Measurements from ENCODE around the gene UNC5C.

UNC5C gene

DNA sequence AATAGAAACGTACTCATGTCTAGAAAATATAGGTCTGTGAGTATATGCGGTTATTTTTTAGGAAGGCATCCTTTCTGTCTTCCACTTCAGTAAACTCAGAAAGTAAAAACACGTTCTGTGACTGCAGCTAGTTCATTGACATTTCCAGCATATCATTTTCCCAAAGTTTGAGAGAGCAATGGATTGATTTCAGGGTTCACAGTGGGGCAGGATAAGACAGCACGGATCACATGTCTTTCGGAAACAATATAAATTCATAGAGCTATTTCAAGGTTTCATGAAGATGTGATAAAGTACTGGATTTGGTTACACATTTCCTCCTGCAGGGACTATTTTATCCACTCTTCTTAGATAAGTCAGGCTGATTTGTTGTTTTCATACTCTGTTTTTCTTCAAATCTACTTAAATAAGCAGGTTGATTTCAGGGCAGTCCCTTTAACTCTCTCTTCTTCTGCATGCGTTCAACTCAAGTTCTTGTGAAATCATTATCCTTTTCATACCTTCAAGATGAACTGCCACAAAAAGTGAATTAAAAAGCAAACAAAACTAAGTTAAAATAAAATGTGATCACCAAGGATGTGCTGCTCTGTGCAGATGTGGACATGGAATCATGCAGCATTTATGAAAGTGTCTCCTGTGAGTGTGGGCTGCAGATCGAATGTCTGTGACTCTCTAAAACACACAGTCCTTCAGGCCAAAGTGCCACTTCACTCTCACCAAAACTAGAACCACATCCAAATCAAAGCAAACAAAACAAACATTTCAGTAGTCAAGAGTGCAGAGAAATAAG is 187.7 kb downstream of the UNC5C start:
- H3K4me3 ChIP-seq (ENCODE audit: low read depth, low read length): no peak overlapping the region

DNA sequence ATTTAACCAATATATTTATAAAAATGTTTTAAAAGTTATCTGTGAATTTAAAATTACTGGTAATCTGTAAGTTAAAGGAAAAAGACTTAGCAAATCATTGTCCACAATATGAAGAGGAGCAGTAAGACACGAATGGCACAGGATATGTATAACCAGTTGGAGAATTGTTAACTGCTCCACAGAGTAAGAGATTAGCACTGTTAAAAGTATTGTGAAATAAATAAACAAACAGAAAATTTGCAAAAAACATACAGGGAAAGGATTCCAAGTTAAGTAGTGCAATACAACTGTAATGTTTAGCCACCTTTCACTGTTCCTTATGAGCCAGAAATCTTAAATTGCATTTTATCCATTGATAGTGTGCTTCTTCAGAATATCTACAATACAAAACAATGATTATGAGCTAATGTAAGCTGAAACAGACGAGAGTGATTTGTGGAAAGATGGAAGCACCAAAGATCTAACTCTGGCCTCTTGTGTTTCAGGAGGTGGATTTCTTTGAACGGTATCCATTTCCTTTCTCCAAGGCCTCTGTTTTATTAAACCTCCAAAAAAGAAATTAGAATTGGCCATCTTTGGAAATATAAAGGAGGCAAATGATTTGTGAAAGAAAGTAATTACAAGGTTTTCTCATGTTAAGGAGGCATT is 188.4 kb downstream of the UNC5C start:
- H3K4me3 ChIP-seq (ENCODE audit: low read depth, low read length): no peak overlapping the region

DNA sequence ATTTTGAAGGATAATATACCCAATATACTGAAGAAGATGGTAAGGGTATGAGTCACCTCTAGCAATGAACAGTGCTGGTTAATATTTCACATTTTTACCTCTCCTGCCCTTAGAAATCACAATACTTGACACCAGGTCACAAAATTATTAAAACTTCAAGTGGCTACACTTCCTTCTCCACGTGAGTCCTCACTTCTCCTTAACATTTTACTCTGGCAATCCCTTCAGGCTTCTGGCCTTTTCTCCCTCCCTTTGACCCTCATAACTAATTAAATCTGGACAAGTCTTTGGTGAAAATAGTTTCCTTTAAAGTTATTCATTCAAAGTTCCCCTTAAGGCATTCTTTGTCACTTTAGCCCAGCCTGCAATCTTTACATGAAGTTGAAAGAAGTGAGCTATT is 190.4 kb downstream of the UNC5C start:
- H3K4me3 ChIP-seq (ENCODE audit: low read depth, low read length): no peak overlapping the region

DNA sequence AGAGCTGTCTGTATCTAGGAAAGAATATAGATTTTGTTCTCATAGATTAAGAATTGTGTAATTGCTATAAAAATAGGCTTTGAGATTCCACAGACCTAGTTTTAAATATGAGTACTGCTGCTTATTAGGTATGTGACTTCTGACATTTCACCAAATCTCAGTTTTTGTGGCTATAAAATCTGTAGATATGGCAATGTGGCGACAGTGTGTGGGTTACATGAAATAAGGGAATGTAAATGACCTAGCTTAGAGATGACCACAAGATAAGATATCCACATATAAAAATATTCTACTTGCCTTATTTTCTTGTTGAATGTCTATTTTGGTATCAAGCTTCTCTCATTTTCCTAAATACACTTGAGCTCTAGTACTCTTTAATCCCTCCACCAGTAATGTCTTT is 193.8 kb downstream of the UNC5C start:
- H3K4me3 ChIP-seq (ENCODE audit: low read depth, low read length): no peak overlapping the region

DNA sequence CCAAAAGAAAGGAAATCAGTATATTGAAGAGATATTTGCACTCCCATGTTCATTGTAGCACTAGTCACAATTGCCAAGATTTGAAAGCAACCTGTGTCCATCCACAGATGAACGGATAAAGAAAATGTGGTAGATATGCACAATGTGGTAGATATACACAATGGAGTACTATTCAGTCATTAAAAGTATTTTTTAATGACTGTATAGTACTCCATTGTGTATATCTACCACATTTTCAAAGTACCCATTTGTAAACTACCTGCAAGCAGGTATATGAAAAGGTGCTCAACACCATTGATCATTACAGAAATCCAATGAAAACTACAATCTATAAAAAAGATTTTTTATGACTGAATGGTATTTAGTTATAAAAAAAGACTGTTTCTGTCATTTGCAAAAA is 200.4 kb downstream of the UNC5C start:
- H3K4me3 ChIP-seq (ENCODE audit: low read depth, low read length): no peak overlapping the region

DNA sequence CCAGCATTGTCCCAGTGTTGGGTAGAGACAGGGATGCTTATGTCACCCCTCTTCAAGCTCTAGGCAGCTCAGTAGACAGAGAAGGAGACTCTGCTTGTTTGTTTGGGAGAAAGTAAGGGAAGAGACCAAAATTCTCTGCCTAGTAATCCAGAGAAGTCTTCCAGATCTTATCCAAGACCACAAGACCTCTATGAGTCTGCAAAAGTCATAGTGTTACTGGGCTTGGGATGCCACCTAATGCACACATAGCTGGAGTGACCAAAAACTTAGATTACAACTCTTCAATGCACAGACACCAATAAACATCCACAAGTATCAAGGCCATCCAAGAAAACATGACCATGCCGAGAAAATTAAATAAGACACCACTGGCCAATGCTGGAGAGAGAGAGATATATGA is 205.5 kb downstream of the UNC5C start:
- H3K4me3 ChIP-seq (ENCODE audit: low read depth, low read length): no peak overlapping the region

DNA sequence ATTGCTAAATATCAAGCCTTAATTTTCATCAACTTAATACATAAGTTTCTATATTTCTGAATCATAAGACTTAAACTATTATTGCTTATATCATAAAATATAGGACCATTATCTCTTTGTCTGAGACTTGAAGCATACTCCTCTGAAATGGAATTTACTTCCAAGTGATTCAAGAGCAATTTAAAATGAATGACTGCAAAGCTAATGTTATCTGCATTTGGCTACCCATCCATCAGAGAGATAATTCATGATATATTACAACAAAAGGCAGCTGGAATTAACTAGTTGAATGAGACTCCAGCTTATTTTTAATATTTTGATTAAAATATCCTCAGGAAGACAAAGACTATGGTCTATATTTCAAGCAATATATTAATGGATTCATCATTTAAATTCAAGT is 208.6 kb downstream of the UNC5C start:
- no peak overlapping the region for H3K4me3 ChIP-seq (ENCODE audit: low read depth, low read length)

DNA sequence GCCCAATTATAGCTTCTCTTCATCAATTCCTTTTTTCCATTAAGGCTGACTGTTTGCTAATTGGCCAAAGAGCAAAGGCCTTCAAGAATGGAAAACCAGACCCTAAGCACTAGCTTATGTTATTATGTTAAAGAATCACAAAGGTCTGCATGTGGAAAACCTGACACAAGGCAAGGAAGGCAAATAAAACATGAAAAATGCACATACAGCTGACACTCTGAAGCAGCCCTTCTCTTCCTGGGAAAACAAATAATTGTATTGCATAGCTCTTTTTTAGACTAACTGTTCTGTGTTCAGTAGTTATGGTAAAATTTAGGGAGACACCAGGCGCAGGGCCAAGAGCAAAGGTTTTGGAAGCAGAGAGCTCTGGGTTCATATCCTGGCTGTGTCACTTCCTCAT is 223.1 kb downstream of the UNC5C start:
- H3K4me3 ChIP-seq (ENCODE audit: low read depth, low read length): no peak overlapping the region

DNA sequence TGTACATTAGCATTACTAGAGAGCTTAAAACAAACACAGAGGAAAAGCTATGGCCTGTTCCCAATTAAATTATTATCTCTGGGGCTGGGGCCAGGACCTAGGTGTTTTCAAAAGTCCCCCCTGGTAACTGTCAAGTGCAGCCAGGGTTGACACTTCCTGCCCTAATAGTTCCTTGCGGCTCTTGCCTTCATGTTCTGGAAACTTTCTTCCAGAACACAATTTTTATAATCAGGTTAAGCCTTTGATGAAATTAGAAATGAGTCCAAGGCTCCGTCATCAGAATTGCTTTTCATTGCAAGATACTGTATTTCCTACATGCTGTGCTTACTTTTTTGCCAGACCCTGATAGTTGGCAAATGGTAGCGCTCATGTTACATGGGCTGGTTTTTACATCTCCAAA is 229.6 kb downstream of the UNC5C start:
- H3K4me3 ChIP-seq (ENCODE audit: low read depth, low read length): no peak overlapping the region

DNA sequence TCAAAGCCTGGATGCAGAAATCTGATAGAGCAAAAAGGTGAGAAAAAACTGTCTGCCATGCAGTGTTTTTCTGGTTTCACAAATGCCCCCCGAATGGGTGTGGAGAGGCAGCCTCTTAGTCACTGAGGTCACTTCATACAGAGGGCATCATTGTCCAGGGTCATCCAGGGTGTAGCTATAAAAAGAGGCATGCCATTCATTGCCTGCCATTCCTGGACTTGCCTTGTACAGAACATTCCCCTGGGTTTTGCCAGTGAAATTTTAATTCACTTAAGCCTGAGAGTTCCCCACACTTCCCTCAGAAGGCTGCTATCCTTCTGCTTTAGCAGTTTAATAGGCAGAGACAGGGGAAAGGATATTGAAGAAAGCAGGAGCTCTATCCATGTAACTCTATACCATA is 230.3 kb downstream of the UNC5C start:
- H3K4me3 ChIP-seq (ENCODE audit: low read depth, low read length): no peak overlapping the region

DNA sequence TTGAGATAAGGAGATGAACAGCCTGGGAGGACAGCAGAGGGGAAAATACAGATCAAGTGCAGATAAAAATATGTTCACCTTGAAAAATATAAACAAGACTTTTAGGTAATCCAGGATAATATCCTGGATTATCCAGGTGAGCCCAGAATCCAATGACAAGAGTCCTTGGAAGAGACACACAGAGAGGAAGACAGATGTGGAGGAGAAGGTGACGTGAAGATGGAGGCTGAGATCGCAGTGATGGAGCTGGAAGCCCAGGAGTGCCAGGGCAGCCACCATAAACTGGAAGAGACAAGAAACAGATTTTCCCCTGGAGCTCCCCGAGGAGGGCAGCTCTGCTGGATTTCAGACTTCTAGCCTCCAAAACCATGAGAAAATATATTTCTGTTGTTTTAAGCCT is 230.7 kb downstream of the UNC5C start:
- H3K4me3 ChIP-seq (ENCODE audit: low read depth, low read length): no peak overlapping the region

DNA sequence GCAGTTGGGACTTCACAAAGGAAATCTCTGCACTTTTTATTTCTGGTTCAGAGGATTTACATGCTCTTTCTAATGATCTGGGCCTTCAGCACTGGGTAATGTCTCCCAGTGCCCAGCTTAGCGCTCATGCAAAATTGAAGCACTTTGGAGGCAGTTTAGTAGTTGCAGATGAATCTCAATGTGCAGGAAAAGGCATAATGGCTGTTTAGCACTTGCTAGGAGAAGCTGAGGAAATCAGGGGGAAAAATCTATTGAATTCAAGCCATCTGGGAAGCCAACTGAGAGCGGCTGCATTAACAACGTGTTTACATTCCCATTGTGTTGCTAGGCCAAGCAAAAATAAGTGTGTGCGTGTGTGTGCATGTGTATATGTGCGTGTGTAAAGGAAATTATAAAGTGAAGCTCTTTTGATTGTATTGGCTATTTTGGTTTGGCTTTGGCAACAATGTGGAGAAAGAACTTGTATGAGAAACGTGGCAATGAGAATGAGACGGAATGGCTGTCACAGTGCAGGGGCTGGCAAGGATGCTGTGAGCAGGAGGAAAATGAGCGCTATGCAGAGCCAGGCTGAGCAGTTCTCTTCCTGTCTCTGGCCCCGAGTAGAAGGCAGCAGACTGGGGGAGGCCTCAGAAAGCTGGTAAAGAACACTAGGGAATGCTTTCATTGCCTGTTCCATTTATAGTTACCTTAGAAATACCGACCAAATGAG is 231.5 kb downstream of the UNC5C start:
- H3K4me3 ChIP-seq (ENCODE audit: low read depth, low read length): no peak overlapping the region

DNA sequence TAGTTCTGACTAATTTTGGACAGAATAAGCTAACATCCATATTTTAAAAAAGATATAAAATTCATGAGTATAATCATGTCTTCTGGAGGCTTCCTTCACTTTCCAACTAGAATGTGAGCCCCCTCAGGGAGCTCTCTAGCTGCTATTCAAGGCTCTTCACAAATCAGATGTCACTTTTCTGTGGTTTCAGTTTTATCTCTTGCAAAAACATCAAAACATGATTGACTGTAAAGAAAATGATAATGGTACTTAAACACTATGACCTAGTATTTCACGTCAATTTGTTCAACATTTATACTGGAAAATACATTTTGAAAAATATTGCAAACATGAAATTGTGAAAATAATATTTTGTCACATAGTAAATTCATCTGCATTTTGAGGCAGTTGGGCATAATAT is 234.2 kb downstream of the UNC5C start:
- H3K4me3 ChIP-seq (ENCODE audit: low read depth, low read length): no peak overlapping the region

DNA sequence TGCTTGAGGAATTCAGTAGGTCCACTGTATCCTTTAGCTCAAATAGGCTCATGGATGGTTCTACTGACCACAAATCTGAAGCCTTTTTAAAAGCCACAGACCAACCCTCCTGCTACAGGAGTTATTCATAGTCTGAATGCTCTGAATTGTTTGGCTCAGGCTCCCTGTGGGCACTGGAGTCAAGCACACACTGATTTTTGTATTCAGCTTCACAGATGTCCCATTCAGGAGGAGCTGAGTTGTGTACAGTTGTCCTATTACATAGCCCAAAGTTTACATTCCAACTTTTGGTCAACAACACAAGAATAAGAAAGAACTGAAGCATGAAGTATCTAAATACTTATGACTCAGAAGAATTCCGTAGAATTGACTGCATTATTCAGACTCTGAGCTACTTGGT is 243.9 kb downstream of the UNC5C start:
- no peak overlapping the region for H3K4me3 ChIP-seq (ENCODE audit: low read depth, low read length)

DNA sequence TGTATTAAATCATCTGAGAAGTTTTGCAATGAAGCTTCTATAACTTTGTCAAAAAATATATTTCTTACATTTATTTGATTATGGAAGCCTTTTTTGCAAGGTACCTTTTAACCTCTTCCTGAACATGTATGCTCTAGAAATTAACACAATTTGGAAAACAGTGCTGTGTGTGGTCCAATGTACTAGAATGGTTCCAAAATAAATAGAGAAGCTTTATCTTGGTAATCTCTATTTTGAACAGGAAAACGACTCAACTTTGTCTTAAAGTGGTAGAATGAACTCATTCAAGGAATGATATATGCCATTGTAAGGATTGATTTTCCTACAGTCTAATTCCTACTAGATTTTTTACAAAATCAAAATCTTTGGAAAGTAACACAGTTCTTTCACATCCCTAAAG is 248.5 kb downstream of the UNC5C start:
- no peak overlapping the region for H3K4me3 ChIP-seq (ENCODE audit: low read depth, low read length)

DNA sequence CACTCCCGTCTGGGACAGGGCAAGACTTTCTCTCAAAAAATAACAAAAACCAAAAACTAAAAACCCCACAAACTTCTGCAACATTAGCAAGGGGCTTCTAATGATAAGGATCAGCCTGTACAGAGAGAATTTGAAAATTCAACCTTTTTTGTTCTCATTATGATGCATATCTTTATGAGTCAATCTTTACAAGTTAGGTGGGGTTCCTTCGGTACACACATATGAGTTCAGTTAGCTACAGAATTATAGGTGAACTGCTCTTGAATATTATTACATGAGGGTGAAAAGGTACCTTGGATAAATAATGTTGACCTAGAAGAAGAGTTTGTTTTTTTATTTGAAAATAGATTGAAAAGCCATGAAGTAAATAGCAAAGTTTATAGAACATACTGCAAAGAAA is 252.7 kb downstream of the UNC5C start:
- no peak overlapping the region for H3K4me3 ChIP-seq (ENCODE audit: low read depth, low read length)

DNA sequence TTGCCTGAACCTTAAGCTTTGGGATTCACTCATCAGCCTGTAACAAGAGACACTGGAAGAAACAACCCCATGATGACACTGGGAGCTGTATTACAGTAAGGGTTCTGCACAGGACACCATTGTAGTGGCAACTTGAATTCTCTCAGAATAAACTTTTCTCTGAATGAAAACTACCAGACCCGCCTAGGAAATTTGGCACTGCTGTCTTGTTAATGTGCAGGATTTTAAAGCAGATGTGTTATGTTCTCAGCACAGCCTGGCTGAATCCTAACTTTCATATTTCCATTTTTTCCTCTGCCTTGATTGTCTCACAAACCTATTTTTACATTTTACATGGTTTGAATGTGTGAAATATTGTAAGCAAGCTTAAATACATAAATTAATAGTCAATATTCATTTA is 253.6 kb downstream of the UNC5C start:
- H3K4me3 ChIP-seq (ENCODE audit: low read depth, low read length): no peak overlapping the region

DNA sequence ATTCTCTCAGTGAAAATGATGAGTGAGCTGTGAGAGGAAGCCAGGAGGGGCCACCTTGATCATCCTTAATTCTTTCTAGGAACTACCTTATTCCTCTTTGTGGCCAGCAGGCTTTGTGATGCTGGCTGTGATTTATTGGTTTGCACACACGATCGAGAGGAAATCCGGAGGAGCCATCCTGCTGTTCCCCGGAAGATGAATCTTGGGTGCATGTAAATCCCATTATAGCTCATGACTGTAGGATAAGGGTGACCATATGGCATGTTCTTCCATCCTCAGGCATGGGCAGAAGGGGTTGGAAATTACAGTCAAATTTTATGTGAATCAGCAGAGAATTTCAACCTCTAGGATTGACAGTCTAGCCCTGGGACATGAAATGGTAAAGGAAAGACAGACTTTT is 254.5 kb downstream of the UNC5C start:
- no peak overlapping the region for H3K4me3 ChIP-seq (ENCODE audit: low read depth, low read length)

DNA sequence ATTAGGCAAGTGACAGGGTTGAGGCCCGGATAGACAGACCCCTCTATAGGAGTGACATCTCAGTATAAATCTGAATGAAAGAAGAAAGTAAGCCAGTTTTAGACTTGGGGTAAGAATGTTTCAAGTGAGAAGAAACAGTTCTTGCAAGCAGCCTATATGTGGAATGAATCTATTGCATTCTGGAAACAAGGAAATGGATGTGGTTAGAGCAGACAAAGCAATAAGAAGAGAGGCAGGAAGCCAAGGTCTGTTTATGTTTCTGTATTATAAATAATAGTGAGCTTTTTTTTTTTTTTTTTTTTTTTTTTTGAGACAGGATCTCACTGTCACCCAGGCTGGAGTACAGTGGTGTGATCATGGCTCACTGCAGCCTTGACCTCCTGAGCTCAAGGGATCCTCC is 255.8 kb downstream of the UNC5C start:
- H3K4me3 ChIP-seq (ENCODE audit: low read depth, low read length): no peak overlapping the region

DNA sequence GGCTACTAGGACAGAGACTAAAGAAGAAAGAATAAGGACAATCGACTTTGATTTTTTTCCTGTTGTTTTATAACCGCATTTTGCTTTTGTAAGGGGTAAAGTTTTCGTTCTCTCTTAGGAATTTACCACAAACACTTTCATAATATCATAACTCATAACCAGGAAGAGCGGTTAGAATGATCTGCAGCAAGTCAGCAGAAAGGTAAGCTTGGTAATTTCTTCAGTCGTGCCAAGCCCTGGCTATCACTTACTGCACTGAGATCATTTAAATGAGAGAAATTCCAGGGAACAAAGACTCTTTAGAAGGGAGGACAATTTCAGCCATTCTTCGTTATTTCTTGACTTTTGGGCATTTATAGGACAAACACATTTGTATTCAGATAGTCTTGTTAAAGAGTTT is 258.1 kb downstream of the UNC5C start:
- no peak overlapping the region for H3K4me3 ChIP-seq (ENCODE audit: low read depth, low read length)

DNA sequence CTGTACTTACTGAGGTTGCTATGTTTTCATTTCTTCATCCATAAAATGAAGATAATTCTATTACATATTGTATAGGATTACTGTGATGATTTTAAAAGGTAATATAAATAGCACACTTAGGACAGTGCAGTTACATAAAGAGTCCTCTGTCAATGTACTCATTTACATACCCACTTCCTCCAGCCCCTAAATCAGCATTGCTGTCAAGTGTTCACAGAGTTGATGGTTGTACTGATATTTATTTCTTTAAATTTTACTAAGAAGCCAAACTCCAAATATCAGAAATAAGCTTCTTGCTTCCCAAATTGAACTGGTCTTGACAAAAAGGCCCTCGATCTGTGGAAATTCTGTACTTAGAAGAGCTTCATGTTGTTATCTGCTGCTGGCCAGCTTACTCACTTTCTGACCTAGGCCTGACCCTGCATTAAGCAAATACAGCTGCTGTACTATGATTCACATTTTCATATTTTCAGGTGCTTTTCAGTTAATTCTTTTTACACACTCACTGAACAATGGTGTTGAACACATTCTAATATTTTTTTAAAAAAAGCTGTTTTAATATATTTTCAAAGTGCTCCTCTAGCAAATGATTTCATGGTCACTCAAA is 259.6 kb downstream of the UNC5C start:
- H3K4me3 ChIP-seq (ENCODE audit: low read depth, low read length): no peak overlapping the region

DNA sequence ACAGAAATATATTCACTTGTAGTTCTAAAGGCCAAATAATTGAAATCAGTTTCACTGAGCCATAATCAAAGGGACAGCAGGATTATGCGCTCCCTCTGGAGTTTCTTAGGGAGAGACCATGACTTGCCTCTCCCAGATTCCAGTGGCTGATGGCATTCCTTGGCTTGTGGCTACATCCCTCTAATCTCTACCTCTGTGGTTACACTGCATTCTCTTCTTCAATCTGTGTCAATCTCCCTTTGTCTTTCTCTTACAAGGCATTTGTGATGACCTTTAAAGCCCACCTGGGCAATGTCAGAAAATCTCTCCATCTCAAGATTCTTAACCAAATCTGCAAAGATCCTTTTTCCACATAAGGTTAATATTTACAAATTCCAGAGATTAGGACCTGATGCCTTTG is 260.2 kb downstream of the UNC5C start:
- H3K4me3 ChIP-seq (ENCODE audit: low read depth, low read length): no peak overlapping the region
